ENCODE data around the gene PLXNA2.
A peak's percentile ranks its signal among the peaks of the same experiment; 100 is the strongest.

Gene PLXNA2

GRCh38 chr1:208066583-208066982 lies 177.6 kb downstream of the PLXNA2 start:
- no peaks in the 10 kb centered on the region for H3K9me3 ChIP-seq (ENCODE audit: insufficient read depth, low read length)
- TF ChIP-seq CTCF (IDR thresholded peaks at IDR 0.05; ENCODE audit: low read depth, low read length) (no peak), EZH2phosphoT487 (IDR thresholded peaks at IDR 0.05; ENCODE audit: low read depth) (no peak)

GRCh38 chr1:208065862-208066261 lies 178.3 kb downstream of the PLXNA2 start:
- Histone ChIP-seq H4K20me1 (ENCODE audit: insufficient read depth, low read length) (no peaks in the 10 kb centered on the region), H3K4me1 (ENCODE audit: low read length) (peaks cover 12% of the 10 kb centered on the region), H3K27ac (ENCODE audit: low read length) (no peak overlapping the region), H3K36me3 (replicated peaks; ENCODE audit: low read depth, low read length) (peaks cover 7% of the 10 kb centered on the region), H2AFZ (ENCODE audit: low read depth, low read length) (no peak overlapping the region), H3K27me3 (ENCODE audit: low read depth, low read length) (no peaks in the 10 kb centered on the region), H3K4me3 (ENCODE audit: low read length) (no peak overlapping the region), H3K9ac (ENCODE audit: low read length) (no peak overlapping the region), H3K9me3 (ENCODE audit: insufficient read depth, low read length) (no peaks in the 10 kb centered on the region), H3K79me2 (ENCODE audit: low read length) (no peaks in the 10 kb centered on the region), H3K4me2 (ENCODE audit: low read length) (peak overlapping the region; percentile 32; the same call in 1 of the 2 replicates)
- TF ChIP-seq EZH2phosphoT487 (IDR thresholded peaks at IDR 0.05; ENCODE audit: low read depth) (no peak), CTCF (IDR thresholded peaks at IDR 0.05; ENCODE audit: low read depth, low read length) (no peak)

More at GRCh38 chr1:208066583-208066982, 177.6 kb downstream of the PLXNA2 start:
- H4K20me1 ChIP-seq (ENCODE audit: insufficient read depth, low read length), result no peaks in the 10 kb centered on the region
- H3K4me2 ChIP-seq (ENCODE audit: low read length), result peak overlapping the region; percentile 32; the same call in 1 of the 2 replicates
- no peak overlapping the region for H3K9ac ChIP-seq (ENCODE audit: low read length)
- no peak overlapping the region for H3K27ac ChIP-seq (ENCODE audit: low read length)
- no peak overlapping the region for H2AFZ ChIP-seq (ENCODE audit: low read depth, low read length)
- H3K36me3 ChIP-seq (replicated peaks; ENCODE audit: low read depth, low read length), result peaks cover 7% of the 10 kb centered on the region
- H3K79me2 ChIP-seq (ENCODE audit: low read length), result no peaks in the 10 kb centered on the region
- peaks cover 12% of the 10 kb centered on the region for H3K4me1 ChIP-seq (ENCODE audit: low read length)
- H3K27me3 ChIP-seq (ENCODE audit: low read depth, low read length), result no peaks in the 10 kb centered on the region
- H3K4me3 ChIP-seq (ENCODE audit: low read length), result no peak overlapping the region

GRCh38 chr1:208061632-208062031 lies 182.6 kb downstream of the PLXNA2 start:
- Histone ChIP-seq H3K9ac (ENCODE audit: low read length) (no peak overlapping the region), H3K4me3 (ENCODE audit: low read length) (no peak overlapping the region)
- TF ChIP-seq CTCF (IDR thresholded peaks at IDR 0.05; ENCODE audit: low read depth, low read length), result no peak
- no peak for TF ChIP-seq EZH2phosphoT487 (IDR thresholded peaks at IDR 0.05; ENCODE audit: low read depth)

GRCh38 chr1:208061118-208061517 lies 183.1 kb downstream of the PLXNA2 start:
- H3K9ac ChIP-seq (ENCODE audit: low read length), result no peak overlapping the region
- no peaks in the 10 kb centered on the region for H4K20me1 ChIP-seq (ENCODE audit: insufficient read depth, low read length)
- no peaks in the 10 kb centered on the region for H3K79me2 ChIP-seq (ENCODE audit: low read length)
- H3K9me3 ChIP-seq (ENCODE audit: insufficient read depth, low read length), result no peaks in the 10 kb centered on the region
- H3K4me3 ChIP-seq (ENCODE audit: low read length), result no peak overlapping the region
- no peaks in the 10 kb centered on the region for H3K27me3 ChIP-seq (ENCODE audit: low read depth, low read length)
- H3K4me1 ChIP-seq (ENCODE audit: low read length), result peaks cover 7% of the 10 kb centered on the region
- no peak overlapping the region for H2AFZ ChIP-seq (ENCODE audit: low read depth, low read length)
- H3K27ac ChIP-seq (ENCODE audit: low read length), result no peak overlapping the region
- TF ChIP-seq CTCF (IDR thresholded peaks at IDR 0.05; ENCODE audit: low read depth, low read length), result no peak
- TF ChIP-seq EZH2phosphoT487 (IDR thresholded peaks at IDR 0.05; ENCODE audit: low read depth), result no peak
- H3K4me2 ChIP-seq (ENCODE audit: low read length), result no peak overlapping the region
- H3K36me3 ChIP-seq (replicated peaks; ENCODE audit: low read depth, low read length), result peaks cover 4% of the 10 kb centered on the region

More at GRCh38 chr1:208061632-208062031, 182.6 kb downstream of the PLXNA2 start:
- Histone ChIP-seq H3K27me3 (ENCODE audit: low read depth, low read length) (no peaks in the 10 kb centered on the region), H3K4me1 (ENCODE audit: low read length) (peaks cover 12% of the 10 kb centered on the region), H3K4me2 (ENCODE audit: low read length) (no peak overlapping the region), H3K36me3 (replicated peaks; ENCODE audit: low read depth, low read length) (peaks cover 7% of the 10 kb centered on the region), H4K20me1 (ENCODE audit: insufficient read depth, low read length) (no peaks in the 10 kb centered on the region), H3K9me3 (ENCODE audit: insufficient read depth, low read length) (no peaks in the 10 kb centered on the region), H2AFZ (ENCODE audit: low read depth, low read length) (no peak overlapping the region), H3K79me2 (ENCODE audit: low read length) (no peaks in the 10 kb centered on the region), H3K27ac (ENCODE audit: low read length) (no peak overlapping the region)
